ENCODE measurements around the gene YPEL1.
"Not testable (repeated sequence)": the region's sequence is repeated elsewhere in the genome, so short reads cannot be mapped to it uniquely, and the experiment has no call there.

YPEL1 gene

GRCh38 chr22:21753374-21754111 lies 17.9 kb upstream of the YPEL1 start:
- DNase-seq = no peak

GRCh38 chr22:21752276-21752675 lies 16.7 kb upstream of the YPEL1 start:
- no peak for DNase-seq

- no peak for DNase-seq
Observed at GRCh38 chr22:21745948-21746347, 10.4 kb upstream of the YPEL1 start.

GRCh38 chr22:21744917-21745316 lies 9.3 kb upstream of the YPEL1 start:
- not testable (repeated sequence) for DNase-seq

GRCh38 chr22:21741790-21742189 lies 6.2 kb upstream of the YPEL1 start:
- no peak for DNase-seq

- no peak for DNase-seq
Observed at GRCh38 chr22:21741059-21741458, 5.5 kb upstream of the YPEL1 start.

GRCh38 chr22:21739828-21740377 lies 4.3 kb upstream of the YPEL1 start:
- no peak for DNase-seq

GRCh38 chr22:21738966-21739365 lies 3.4 kb upstream of the YPEL1 start:
- no peak for DNase-seq

GRCh38 chr22:21738081-21738480 lies 2.5 kb upstream of the YPEL1 start:
- no peak for DNase-seq

- DNase-seq = no peak
Observed at GRCh38 chr22:21736948-21737347, 1.4 kb upstream of the YPEL1 start.

- DNase-seq = no peak
Observed at GRCh38 chr22:21736084-21736642, 569 bp upstream of the YPEL1 start.

GRCh38 chr22:21734540-21735199 lies 924 bp downstream of the YPEL1 start:
- no peak for DNase-seq

- no peak for DNase-seq
Observed at GRCh38 chr22:21731503-21731902, 4.1 kb downstream of the YPEL1 start.

- no peak for DNase-seq
Observed at GRCh38 chr22:21730535-21731308, 4.9 kb downstream of the YPEL1 start.

GRCh38 chr22:21729184-21729583 lies 6.4 kb downstream of the YPEL1 start:
- not testable (repeated sequence) for DNase-seq

- DNase-seq = no peak
Observed at GRCh38 chr22:21728270-21728669, 7.3 kb downstream of the YPEL1 start.

- DNase-seq = no peak
Observed at GRCh38 chr22:21727768-21728167, 7.8 kb downstream of the YPEL1 start.

- DNase-seq = no peak
Observed at GRCh38 chr22:21727159-21727558, 8.4 kb downstream of the YPEL1 start.

- DNase-seq = no peak
Observed at GRCh38 chr22:21726650-21727049, 8.9 kb downstream of the YPEL1 start.

GRCh38 chr22:21725956-21726649 lies 9.5 kb downstream of the YPEL1 start:
- no peak for DNase-seq

GRCh38 chr22:21724496-21724895 lies 11.1 kb downstream of the YPEL1 start:
- DNase-seq = not testable (repeated sequence)

GRCh38 chr22:21721195-21721852 lies 14.3 kb downstream of the YPEL1 start:
- not testable (repeated sequence) for DNase-seq
